Glutamatergic neuron (in vitro differentiated cells): ENCODE data around the gene HOXD3. TPM values are rescaled to one million over a fixed set of nuclear protein-coding genes. Genes with fewer than 3 reads are reported as not detected.
A peak's percentile ranks its signal among the peaks of the same experiment; 100 is the strongest.

Experiments
- DNase-seq: peaks from one replicate; pipeline ENCODE4 v3.0.0; 2022
- H3K27ac Mint-ChIP-seq: one replicate; pipeline ENCODE4 v1.8.0; 2020; ENCODE audit warnings: mild to moderate bottlenecking, mixed read lengths, inconsistent platforms; ENCODE audit not compliant: unreplicated experiment
- H3K27me3 Mint-ChIP-seq: one replicate; pipeline ENCODE4 v1.8.0; 2020; ENCODE audit warnings: mild to moderate bottlenecking, moderate library complexity, mixed read lengths, inconsistent platforms; ENCODE audit not compliant: unreplicated experiment
- H3K36me3 Mint-ChIP-seq: one replicate; pipeline ENCODE4 v1.8.0; 2020; ENCODE audit warnings: mild to moderate bottlenecking, mixed read lengths, inconsistent platforms; ENCODE audit not compliant: unreplicated experiment
- H3K4me1 Mint-ChIP-seq: one replicate; pipeline ENCODE4 v1.8.0; 2020; ENCODE audit warnings: mild to moderate bottlenecking, low read depth, mixed read lengths, inconsistent platforms; ENCODE audit not compliant: unreplicated experiment
- H3K4me3 Mint-ChIP-seq: one replicate; pipeline ENCODE4 v1.8.0; 2020; ENCODE audit warnings: mild to moderate bottlenecking, mixed read lengths, inconsistent platforms; ENCODE audit not compliant: unreplicated experiment
- H3K9me3 Mint-ChIP-seq: one replicate; pipeline ENCODE4 v1.8.0; 2020; ENCODE audit warnings: mild to moderate bottlenecking, moderate library complexity, mixed read lengths, inconsistent platforms; ENCODE audit not compliant: unreplicated experiment
- total RNA-seq: library from RNA; stranded (reverse); fragmentation: NEBNext Ultra II Directional; extraction: Animal tissue kit (Norgen Biotek cat#: 25700); gene quantifications from one replicate; pipeline ENCODE4 v1.2.1, GENCODE V29; 2021; ENCODE audit not compliant: unreplicated experiment
- TF ChIP-seq, protein P1 (sequence below): fragments of 200-600 bp; sonication (generic); IDR thresholded peaks from one replicate; pipeline ENCODE4 v1.5.0; 2021; ENCODE audit not compliant: partially characterized antibody, unreplicated experiment

The HOXD3 gene
- total RNA-seq, 1 donor from 2014 or later = not detected

DNA sequence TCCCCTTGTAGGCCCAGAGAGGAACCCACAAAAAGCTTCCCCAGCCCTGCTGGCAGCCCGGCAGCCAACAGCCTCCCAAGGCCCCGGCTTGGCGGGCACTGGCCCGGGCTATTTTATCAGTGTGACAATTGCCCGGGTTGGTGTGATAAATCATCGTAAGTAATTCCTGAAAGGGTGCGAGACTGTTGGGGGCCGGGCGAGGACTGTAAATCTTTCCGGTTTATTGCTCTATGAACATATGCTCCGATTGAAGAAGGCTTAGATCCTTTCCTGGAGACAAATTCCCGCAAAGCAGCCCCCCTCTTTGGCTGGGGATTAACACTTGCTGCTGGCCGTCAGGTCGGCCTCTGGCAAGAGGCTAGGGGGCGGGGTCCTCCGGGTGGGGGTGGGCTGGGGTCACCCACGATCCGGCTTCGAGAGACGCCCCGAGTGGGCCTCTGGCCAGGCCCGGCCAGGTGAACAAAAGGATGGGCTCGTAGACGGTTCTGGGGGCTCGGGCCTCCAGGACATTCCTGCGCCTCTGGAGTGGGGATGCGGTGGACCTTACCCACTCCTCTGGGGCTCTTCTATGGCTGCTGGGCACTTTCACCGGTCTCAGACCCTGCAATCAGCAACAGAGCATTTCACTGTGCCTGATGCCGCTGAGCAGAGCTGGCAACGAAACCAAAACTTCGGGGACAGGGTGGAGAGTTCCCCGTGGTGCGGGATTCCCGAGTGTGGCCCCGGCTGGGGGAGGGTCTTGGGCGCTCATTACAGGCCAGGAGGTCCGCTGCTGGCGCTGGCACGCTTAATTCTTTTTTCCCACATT, 2.0 kb downstream of the HOXD3 start:
- Mint-ChIP-seq H3K4me1 (no peaks in the 10 kb centered on the region), H3K27ac (no peak overlapping the region), H3K36me3 (peaks cover under 1% of the 10 kb centered on the region), H3K4me3 (no peak overlapping the region), H3K9me3 (peaks cover 13% of the 10 kb centered on the region), H3K27me3 (peaks cover 41% of the 10 kb centered on the region)
- TF ChIP-seq, protein P1, sequence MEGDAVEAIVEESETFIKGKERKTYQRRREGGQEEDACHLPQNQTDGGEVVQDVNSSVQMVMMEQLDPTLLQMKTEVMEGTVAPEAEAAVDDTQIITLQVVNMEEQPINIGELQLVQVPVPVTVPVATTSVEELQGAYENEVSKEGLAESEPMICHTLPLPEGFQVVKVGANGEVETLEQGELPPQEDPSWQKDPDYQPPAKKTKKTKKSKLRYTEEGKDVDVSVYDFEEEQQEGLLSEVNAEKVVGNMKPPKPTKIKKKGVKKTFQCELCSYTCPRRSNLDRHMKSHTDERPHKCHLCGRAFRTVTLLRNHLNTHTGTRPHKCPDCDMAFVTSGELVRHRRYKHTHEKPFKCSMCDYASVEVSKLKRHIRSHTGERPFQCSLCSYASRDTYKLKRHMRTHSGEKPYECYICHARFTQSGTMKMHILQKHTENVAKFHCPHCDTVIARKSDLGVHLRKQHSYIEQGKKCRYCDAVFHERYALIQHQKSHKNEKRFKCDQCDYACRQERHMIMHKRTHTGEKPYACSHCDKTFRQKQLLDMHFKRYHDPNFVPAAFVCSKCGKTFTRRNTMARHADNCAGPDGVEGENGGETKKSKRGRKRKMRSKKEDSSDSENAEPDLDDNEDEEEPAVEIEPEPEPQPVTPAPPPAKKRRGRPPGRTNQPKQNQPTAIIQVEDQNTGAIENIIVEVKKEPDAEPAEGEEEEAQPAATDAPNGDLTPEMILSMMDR = no peak
- no peak for DNase-seq

DNA sequence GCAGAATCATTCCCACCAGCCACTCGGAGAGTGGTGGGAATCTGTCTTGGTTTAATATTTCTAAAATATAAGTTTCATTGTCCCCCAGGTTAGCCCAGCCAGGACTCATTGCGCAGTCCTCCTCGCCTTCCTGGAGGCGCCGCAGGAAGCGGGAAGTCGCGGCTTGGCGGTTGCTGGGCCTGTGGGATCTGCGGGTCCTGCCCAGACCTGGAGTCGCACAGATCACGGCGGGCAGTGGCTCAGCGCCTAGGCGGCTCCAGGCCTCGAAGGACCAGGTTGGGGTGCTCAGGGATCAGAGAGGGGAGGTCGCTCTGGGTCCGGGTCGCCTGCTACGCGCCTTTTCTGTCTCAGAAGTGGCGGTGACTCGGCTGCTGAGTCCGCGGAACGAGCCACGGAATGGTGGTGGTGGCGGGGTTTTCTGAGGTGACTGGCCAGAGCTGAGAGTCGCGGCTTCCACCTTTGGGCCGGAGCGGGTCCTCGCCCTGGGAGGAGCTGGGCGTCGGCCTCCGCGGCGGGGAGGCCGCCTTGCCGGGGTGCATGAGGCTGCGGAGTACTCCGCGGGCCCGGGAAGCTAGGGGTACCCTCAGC, 2.6 kb downstream of the HOXD3 start:
- TF ChIP-seq, protein P1 = no peak
- peak; percentile 43 for DNase-seq
- no peaks in the 10 kb centered on the region for H3K4me1 Mint-ChIP-seq
- H3K27ac Mint-ChIP-seq = no peak overlapping the region
- peaks cover 43% of the 10 kb centered on the region for H3K27me3 Mint-ChIP-seq
- H3K9me3 Mint-ChIP-seq = peaks cover 8% of the 10 kb centered on the region
- peaks cover 4% of the 10 kb centered on the region for H3K36me3 Mint-ChIP-seq
- no peak overlapping the region for H3K4me3 Mint-ChIP-seq

DNA sequence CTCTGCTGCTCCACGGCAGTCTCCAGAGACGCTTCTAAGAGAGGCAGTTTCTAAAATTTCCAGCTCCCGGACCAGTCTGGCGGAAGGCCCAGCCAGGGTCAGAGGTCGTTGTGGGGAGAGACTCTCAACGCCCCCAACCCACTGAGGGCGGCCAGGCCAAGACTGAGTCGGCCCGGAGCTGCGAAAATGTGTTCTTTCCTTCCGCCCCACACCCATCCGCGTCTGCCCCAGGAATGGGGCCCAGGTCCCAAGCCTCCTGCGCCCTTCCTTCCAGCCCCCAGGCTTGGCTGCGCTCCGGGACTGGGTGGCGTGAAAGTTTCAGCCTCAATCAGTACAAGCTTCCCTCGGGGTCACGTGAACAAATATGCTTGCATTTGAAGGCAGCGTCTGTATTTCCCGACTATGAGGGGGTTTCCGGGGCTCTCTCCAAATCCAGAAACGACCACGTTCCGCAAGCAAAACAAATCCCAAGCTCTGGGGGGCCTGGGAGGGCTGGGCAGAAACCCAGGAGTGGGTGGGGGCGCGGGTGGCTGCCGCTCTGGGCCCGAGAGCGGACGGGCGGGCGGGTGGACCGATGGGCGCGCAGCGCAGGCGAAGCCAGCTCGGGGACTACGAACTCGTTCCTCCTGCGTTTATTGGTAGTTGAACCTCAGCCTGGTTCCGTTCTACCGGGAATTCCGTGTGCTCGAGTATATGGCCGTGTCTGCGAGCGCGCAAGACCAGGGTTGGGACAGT, 3.3 kb downstream of the HOXD3 start:
- no peaks in the 10 kb centered on the region for H3K4me1 Mint-ChIP-seq
- peak overlapping the region; percentile 68 for H3K4me3 Mint-ChIP-seq
- H3K27ac Mint-ChIP-seq = no peak overlapping the region
- peaks cover 8% of the 10 kb centered on the region for H3K9me3 Mint-ChIP-seq
- TF ChIP-seq, protein P1 = no peak
- H3K27me3 Mint-ChIP-seq = peaks cover 39% of the 10 kb centered on the region
- DNase-seq = peak; percentile 22
- H3K36me3 Mint-ChIP-seq = peaks cover 4% of the 10 kb centered on the region

DNA sequence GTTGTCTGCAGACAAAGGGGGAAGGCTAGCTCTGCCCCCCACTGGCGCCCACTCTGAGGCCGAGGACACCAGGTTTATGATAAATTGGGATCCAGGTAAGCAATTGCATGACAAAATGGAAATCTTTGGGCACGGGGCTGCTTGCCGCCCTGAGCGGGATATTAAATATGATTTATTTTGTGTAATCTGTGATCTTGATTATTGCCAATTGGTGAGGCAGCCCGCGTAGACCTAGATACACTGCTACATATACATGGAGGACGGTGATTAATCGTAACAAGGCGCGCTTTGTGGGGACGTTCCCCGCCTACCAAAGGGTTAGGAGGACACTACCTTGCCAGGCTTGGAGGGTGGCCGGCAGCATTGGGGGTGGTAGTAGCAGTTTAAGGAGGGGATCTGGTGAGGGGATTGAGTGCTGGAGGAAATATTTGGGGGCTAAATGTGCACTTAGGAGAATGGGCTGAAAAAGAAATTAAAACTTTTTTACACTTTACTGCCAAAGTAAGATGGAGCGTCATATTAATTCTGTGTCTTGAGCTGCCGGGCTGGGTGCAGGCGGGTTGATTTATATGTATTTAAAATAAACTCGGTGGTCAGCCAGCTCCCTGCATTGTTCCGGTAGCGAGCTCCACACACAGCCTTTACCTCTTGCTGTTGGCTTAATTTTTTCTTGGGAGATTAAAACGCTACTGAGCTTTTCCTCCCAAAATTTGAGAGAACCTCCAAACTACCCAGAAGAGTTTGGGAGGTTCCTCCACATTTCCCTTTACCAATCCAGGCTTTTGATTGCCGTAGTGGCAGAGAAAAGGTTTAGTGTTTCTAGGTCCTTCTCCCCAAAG, 4.1 kb downstream of the HOXD3 start:
- peaks cover 41% of the 10 kb centered on the region for H3K27me3 Mint-ChIP-seq
- H3K4me3 Mint-ChIP-seq = no peak overlapping the region
- H3K36me3 Mint-ChIP-seq = peaks cover 4% of the 10 kb centered on the region
- DNase-seq = no peak
- H3K27ac Mint-ChIP-seq = no peak overlapping the region
- peaks cover 6% of the 10 kb centered on the region for H3K9me3 Mint-ChIP-seq
- TF ChIP-seq, protein P1 = no peak
- H3K4me1 Mint-ChIP-seq = no peaks in the 10 kb centered on the region
